ENCODE results near the gene IL15RA.

GRCh38 chr10:5942001-5942400 lies 35.3 kb downstream of the IL15RA start:
- TF ChIP-seq CTCF (IDR thresholded peaks at IDR 0.05) (no peak), POLR2AphosphoS5 (IDR thresholded peaks at IDR 0.05; ENCODE audit: insufficient read depth in 1 of 2, low read depth in 1 of 2) (no peak)
